ENCODE data around the gene CHRDL2. TPM values are rescaled to one million over a fixed set of nuclear protein-coding genes. Genes with fewer than 3 reads are reported as not detected.

CHRDL2 gene
- total RNA-seq, 1 donor from 2014 or later = not detected

GRCh38 chr11:74676596-74676995 is 54.6 kb downstream of the CHRDL2 start:
- Mint-ChIP-seq H3K27me3 (ENCODE audit: unreplicated experiment) (peaks cover 5% of the 10 kb centered on the region), H3K4me1 (ENCODE audit: low read depth, unreplicated experiment) (peaks cover 8% of the 10 kb centered on the region), H3K4me3 (ENCODE audit: unreplicated experiment) (no peak overlapping the region), H3K9me3 (ENCODE audit: unreplicated experiment) (peaks cover 4% of the 10 kb centered on the region), H3K36me3 (ENCODE audit: unreplicated experiment) (peaks cover 11% of the 10 kb centered on the region), H3K27ac (ENCODE audit: unreplicated experiment) (peak overlapping the region; percentile 5)
- no peak for TF ChIP-seq CTCF (IDR thresholded peaks at IDR 0.05; ENCODE audit: partially characterized antibody, unreplicated experiment)
- no peak for DNase-seq

GRCh38 chr11:74675761-74676160 is 55.5 kb downstream of the CHRDL2 start:
- peaks cover 5% of the 10 kb centered on the region for H3K27me3 Mint-ChIP-seq (ENCODE audit: unreplicated experiment)
- no peak for DNase-seq
- H3K27ac Mint-ChIP-seq (ENCODE audit: unreplicated experiment) = no peak overlapping the region
- peaks cover 3% of the 10 kb centered on the region for H3K9me3 Mint-ChIP-seq (ENCODE audit: unreplicated experiment)
- peaks cover 8% of the 10 kb centered on the region for H3K4me1 Mint-ChIP-seq (ENCODE audit: low read depth, unreplicated experiment)
- TF ChIP-seq CTCF (IDR thresholded peaks at IDR 0.05; ENCODE audit: partially characterized antibody, unreplicated experiment) = no peak
- H3K4me3 Mint-ChIP-seq (ENCODE audit: unreplicated experiment) = no peak overlapping the region
- peaks cover 11% of the 10 kb centered on the region for H3K36me3 Mint-ChIP-seq (ENCODE audit: unreplicated experiment)

GRCh38 chr11:74673693-74674360 is 57.4 kb downstream of the CHRDL2 start:
- no peak for DNase-seq
- Mint-ChIP-seq H3K9me3 (ENCODE audit: unreplicated experiment) (peaks cover 3% of the 10 kb centered on the region), H3K27ac (ENCODE audit: unreplicated experiment) (no peak overlapping the region), H3K27me3 (ENCODE audit: unreplicated experiment) (peaks cover 1% of the 10 kb centered on the region), H3K36me3 (ENCODE audit: unreplicated experiment) (peaks cover 11% of the 10 kb centered on the region), H3K4me1 (ENCODE audit: low read depth, unreplicated experiment) (peaks cover 8% of the 10 kb centered on the region), H3K4me3 (ENCODE audit: unreplicated experiment) (no peak overlapping the region)
- no peak for TF ChIP-seq CTCF (IDR thresholded peaks at IDR 0.05; ENCODE audit: partially characterized antibody, unreplicated experiment)

GRCh38 chr11:74672956-74673692 is 58.1 kb downstream of the CHRDL2 start:
- Mint-ChIP-seq H3K4me1 (ENCODE audit: low read depth, unreplicated experiment) (peaks cover 8% of the 10 kb centered on the region), H3K4me3 (ENCODE audit: unreplicated experiment) (no peak overlapping the region), H3K27ac (ENCODE audit: unreplicated experiment) (no peak overlapping the region), H3K9me3 (ENCODE audit: unreplicated experiment) (peaks cover 3% of the 10 kb centered on the region), H3K27me3 (ENCODE audit: unreplicated experiment) (peaks cover 1% of the 10 kb centered on the region), H3K36me3 (ENCODE audit: unreplicated experiment) (peaks cover 11% of the 10 kb centered on the region)
- DNase-seq = no peak
- no peak for TF ChIP-seq CTCF (IDR thresholded peaks at IDR 0.05; ENCODE audit: partially characterized antibody, unreplicated experiment)
